DMS114 treated with DMSO at 0.1 percent for 48 hours (cell line): ENCODE measurements around the gene COL5A2.

Experiments
- DNase-seq: peaks from one replicate; lab custom pipeline; 2025; ENCODE audit not compliant: unreplicated experiment; lab: John Stamatoyannopoulos, UW

COL5A2 gene

DNA sequence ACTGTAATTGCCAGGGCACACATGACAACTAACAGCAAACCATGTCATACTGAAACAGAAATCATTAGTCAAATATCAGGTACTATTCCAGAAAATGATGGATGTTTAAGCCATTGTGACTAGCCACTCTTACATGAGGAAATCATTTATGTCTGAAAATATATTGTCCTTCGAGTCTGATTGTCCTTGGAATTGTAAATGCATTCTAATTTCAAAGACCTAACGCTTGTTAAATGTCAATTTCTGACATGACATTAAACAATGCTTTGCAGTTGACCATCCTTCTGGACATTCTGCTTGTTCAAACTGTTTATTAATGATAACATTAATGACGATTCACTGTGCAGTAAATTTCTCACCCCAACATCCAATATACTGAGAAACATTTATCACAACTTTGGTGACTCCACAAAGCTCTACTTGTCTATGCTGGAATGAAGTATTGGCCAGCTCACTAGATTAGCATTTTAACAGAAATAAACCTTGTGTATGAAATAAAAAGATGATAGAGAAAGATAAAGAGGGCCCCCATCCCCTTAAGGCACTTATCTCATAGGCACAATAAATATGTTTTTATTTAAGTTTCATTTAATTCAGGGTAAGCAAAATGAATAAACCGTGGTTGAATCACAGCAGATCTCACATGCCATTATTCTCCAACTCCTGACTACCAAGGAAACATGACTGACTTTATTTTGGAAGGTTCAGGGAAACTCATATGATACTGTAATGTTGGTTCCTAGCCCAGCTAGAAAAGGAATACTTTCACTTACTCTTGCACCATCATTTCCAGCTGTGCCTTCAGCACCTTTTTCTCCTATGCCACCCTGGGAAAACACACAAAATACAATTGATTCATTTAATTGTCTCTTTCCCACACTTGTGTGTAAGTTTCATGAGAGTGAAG lies 123.1 kb downstream of the COL5A2 start:
- DNase-seq, result no peak

DNA sequence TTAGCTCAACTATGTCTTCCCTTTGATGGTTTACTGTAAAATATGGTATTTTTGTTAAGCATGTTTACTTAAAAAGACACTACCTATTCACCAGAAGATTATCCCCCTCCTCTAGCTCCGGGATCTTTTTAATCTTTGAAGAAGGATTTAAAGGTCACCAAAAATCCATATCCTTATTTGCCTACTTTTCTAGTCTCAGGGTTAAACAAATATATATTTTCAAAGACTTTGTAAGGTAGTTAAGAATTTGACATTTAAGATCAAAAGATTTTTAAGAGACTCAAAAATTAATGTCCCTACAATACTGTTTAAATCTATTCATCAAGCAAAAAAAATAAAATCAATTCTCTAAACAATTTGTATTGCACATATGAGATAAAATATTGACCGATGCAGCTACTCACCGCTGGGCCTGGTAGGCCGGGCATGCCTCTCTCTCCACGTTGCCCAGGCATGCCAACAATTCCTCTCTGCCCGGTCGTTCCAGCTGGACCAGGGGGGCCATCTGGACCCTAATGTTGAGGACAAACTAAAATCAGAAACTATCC lies 129.3 kb downstream of the COL5A2 start:
- no peak for DNase-seq

DNA sequence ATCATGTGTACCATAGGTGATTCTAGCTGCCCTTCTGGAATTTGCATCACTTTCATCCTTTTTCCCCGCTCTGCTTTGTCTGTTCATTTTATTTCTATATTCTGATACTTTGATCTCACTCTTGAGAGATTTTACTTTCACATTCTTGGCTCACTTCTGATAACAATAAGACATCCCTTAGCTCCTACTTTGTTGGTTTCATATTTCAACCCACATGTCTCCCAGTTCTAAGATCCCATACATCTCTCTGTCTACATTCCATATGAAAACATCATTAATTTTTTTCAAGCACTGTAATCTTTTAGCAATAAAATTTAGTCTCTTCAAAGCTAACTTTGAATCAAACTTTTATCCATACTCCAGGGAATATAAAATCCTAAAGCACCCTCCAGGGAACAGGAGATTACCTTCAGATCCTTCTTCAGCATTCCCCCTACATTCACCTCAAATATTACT lies 129.8 kb downstream of the COL5A2 start:
- DNase-seq, result no peak

DNA sequence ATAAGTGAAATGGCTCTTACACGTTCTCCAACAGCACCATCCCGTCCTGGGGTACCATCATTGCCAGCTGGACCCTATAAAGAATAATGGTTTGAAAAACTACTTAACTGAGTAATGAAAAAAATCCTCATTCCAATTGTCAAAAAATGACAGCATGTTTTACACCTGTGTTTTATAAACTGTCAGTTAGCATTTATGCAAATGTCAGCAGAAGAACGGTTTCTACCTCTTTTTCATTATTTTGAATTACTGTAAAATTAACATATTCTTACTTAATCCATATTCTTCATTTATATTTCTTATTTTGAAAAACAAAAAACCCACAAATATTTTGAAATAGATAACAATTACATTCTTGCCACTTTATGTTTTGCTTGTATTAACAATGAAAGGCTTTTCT lies 131.4 kb downstream of the COL5A2 start:
- DNase-seq, result no peak

DNA sequence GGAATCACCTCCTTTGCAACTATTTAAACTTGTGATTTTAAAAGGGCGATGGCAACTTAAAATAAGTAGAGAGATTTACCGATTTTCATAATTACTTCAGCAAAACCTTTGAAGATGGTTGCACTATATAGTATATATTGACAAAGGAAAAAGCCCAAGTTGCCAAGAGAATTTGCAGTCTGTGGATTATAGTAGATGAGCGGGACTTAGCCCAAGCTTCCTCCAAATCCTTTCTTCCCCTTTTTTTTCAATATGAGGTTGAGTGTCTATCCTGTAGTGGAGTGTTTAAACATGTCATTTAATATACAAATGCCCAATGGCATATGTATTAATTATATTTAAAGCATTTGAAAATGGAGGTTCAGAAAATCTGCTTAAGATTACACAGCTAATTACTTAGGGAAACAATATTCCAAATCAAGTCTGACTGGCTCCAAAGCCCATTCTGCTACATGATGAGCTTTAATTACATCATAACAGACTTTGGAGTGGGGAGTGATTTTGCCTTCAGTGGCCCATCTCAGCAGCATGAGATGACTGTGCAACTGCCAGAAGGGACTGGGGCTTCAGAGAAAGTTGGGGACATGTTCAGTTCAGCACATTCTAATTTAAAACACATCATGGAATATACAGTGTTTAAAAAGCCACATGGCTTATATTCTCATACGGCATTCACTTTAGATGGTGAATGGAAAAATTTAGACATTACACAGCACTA lies 132.2 kb downstream of the COL5A2 start:
- no peak for DNase-seq

DNA sequence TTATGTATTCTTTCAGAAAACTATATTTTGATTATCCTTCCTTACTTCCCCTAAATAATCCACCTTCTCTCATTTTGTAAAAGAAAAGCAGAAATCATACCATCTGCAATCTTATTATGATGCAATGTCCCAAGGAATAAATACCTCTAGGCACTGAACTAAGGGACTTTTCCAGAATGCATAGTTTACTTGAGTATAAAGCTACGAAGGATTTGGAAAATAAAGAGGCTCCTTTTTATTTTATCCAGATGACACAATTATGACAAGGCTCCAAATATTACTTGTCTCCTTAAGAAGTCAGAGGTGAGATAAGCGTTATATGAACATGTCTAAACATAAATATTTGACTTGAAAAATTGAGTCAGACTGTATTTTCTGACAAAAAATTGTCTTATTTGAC lies 133.2 kb downstream of the COL5A2 start:
- no peak for DNase-seq

DNA sequence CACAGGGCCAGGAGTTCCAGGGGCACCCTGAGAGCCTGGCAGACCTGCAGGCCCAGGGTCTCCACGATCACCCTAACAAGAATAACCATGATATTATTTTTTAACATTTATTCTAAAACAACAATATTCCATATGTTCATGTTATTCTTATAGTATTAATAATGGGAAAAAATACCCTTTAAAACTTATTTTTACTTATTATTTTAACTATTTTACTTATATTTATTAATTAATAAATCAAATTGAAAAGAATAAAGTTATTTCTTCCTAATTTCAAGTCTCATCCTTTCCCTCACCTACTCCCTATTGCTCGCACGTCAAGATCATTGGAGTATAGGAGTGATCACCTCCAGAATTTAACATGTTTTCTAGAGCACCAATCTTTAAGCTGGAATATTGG lies 133.7 kb downstream of the COL5A2 start:
- no peak for DNase-seq

DNA sequence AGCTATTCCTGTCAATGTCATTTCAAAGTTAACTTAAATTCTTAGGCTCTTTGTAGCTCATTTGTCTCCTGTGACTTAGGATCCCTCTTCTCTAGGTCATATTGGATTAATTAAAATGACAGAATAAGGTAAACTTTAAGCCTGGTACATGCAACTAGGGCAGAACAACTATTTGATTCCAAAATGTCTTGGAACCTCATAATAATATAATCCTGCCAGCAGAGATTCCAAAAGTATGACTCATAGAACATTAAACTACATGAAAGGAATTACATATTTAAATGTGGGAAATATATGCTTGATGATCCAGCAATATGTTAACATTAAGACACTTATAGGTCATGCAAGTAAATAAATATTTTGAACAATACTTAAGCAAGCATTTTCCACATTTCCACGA lies 142.0 kb downstream of the COL5A2 start:
- no peak for DNase-seq

DNA sequence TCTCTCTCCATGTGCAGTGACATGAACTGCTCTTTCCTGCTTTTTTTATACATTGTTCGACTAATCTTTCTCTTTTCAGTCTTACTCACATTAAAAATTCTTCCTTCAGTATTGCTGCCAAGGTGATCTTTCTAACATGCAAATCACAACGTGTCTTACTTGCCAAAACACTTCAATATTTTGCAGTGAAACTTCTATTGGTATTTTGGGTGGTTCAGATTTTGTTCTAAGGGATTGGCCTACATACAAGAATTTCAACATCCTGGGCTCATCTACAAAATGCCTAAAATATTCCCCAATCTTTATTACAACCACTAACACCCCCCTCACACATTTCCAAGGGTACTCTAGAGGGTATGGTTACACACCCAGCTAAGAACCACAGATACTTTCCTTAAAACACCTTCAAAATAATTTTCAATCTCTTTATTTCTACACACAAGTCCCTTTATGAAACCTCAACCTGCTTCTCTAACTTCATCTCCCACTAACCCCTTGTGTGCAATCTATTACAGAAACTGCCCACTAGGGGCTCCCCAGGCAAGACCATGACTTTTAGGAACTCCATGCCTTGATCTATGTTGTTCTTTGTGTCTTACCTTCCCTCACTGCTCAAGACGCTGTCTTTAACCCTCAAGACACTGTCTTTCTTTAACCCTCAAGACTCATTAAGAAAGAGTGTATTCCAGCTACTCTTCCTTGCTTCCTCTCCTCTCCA lies 154.5 kb downstream of the COL5A2 start:
- no peak for DNase-seq

DNA sequence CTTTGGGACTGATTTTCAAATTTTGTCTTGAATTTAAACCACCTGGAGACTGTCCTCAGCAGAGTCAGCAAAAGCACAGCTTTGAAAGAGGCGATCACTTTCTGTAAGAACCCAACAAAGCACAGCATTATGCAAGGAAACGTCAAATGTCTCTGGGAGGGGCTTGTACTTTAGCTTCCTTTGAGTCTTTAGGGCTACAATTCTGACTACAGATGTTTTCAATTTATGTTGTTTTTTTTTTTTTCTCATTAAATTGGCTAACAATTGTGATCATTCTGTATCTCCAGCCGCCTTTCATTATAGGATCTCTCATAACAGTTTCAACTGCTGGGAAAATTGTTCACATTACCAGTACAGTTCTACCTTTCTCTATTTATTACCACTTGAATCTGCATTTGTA lies 157.1 kb downstream of the COL5A2 start:
- no peak for DNase-seq

DNA sequence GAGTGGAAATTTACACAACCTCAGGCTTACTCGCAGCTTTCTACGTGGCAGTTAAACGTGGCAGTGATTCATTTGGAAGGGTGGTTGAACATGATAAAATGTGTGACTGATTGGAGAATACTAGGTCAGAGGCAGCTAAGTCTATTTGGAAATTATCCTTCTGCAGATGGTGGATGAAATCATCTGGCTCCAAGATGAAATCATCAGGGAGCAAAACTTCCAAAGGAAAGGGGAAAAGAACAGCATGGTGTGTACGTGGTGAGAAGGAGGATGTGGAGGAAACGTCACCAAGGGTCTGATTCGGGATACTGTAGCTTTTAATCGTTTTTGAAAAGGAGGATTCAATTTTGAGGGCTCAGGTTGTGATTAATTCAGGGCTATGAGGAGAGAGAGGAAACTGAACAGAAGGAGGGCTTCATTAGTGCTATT lies 157.5 kb downstream of the COL5A2 start:
- no peak for DNase-seq

DNA sequence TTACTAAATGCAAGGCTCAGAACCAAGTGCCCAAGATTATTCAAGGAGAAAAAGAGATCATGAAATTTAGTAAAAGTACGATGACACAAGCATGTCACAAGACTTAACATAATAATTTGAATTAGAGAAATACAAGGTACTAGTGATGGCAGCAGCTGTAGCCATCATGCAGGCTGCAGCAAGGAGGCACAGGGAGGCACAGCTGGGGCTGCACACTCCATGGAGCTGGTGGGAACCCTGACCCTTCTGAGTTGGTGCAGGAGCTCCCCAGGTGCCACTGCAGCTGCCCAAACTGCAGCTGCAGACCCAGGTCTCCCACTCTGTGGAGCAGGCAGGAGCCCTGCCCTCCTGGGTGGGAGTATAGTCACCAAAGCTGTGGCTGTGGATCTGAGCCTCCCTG lies 159.4 kb downstream of the COL5A2 start:
- DNase-seq, result no peak

DNA sequence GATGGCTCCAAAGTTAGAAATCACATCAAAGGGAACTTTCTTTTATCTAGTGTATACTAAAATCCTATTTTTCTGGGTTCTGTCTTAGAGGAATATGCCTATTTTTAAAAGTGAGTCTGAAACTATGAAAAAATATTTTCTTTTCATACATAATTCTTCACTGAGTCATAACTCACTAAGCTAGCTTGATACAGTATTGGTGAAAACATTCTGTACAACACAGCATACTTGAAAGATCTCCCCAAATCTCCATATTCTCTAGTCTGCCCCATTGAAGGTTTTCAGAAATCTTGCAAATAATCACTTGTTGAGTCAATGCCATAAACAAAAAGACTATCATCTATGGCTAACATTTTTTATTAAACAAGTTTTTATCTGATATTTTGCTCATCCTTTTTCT lies 160.9 kb downstream of the COL5A2 start:
- DNase-seq, result no peak

DNA sequence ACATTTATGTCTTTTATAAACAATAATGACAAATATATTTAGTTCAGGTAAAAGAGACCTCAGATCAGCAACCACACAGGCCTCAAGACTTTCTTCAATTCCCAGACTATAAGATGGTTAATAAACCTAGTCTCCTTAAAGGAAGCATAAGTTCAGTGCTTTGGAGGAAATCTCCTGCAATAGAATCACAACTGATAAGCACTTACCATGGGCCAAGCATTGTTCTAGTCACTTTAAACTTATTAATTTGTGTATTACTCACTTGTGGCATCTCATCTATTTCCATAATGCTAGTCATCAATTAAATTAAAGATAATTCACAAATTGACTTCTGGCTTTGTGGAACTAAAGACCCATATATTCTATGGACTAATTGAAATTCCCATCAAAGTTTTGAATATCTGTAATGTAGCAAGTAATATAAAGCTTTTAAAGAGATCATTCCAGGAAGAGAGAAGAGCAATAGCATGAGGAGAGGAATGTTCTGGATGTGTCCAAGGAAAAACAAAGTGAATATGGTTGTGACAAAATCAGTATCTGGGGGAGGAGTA lies 163.2 kb downstream of the COL5A2 start:
- DNase-seq, result no peak

DNA sequence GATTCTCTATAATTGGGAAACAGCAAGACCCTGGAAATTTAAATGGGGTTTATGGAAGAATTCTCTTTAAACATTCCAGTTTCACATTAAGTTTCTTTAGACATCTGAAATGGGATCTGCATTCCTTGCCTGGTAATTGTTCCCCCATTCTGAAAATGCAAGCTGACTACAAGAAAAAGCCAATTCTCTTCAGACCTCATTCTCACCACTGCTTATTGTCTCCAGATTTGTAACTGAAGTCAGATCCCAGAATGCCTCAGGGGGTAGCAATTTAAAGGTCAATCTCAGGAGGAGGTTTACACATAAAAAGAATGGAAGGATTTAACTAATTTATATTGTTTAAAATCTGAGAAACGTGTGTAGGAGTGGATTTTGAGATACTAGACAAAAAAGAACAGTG lies 164.2 kb downstream of the COL5A2 start:
- DNase-seq, result no peak

DNA sequence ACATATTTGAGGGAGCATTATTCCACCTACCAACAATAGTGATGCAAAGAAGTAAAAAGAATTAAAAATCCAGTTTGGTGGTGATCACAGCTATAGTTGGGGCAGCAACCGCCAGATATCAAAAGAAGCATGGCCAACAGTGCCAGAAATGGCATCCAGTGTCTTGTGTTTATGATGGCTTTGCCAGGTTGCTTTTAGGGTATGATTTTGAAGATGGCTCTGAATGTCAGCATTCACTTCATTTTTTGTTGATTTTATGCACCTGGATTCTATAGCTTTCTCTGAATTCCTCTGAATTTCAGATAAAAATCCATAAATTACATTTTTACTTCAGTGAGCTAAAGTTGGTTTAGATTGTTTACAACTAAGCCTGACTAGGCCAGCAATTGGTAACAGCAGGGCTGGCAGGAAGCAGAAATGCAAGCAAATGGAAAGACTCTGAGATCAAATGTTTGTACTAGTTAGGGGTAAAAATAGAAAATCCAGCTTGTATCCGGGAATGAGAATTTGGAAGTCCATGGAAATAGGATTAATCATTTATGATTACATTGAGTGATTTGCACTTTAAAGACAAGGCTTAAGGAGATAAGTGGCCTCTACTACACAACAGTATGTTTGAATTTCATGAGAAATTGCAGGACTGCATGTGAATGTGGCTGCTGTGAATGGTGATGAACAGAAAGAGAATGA lies 165.0 kb downstream of the COL5A2 start:
- no peak for DNase-seq

DNA sequence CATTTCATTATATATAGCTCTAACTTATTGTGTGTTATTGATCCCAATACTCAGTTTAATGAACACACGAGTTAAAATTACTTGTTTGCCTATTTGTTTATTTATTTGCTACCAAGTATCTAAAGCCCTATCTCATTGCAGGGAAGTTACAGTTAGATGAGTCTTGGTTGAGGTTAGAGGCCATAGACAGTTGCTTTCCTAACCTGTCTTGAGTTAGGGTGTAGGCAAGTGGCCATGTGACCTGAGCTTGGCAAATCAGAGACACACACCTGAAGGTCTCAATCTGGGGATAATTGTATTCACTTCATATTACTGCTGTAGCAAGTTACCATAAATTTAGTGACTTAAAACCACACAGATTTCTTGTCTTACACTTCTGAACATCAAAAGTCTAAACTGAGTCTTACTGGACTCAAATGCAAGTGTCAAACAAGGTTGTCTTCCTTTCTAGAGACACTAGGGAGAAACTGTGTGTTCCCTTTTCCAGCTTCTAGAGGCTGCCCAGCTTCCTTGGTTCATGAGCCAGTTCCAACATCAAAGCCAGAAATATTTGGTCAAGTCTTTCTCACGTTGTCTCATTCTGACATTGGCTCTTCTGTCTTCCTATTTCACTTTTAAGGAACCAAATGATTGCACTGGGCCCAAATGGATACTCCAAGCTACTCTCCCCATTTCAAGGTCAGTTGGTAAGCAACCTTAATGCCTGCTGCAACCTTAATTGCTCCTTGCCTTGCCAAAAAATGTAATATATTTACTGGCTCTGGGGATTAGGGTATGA lies 165.7 kb downstream of the COL5A2 start:
- no peak for DNase-seq

DNA sequence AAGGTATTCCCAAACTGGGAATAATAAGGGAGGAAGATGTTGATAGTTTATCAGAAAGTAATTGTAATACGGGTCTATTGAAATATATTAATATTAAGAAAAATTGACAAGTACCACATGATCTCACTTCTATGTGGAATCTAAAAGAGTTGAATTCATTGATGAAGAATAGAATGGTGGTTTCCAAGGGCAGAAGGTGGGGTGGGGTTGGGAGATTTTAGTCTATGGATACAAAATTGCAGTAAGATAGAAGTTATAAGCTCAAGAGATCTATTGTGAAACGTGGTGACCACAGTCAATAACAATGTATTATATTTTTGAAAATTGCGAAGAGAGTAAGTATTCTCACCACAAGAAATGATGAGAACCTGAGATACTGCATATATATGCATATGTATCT lies 166.5 kb downstream of the COL5A2 start:
- no peak for DNase-seq

DNA sequence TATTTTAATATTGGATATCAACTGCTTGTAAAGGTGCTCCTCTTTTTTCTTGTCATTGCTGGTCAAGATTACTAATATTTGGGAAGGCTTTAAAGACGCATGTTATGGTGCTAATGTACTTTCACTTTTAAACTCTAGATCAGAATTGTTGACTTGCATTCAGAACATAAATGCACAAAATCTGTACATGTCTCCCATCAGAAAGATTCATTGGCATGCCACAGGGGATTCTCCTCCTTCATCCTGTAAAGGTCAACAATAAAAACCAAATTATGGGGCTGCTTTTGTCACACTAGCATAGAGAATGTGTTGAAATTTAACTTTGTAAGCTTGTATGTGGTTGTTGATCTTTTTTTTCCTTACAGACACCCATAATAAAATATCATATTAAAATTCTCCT lies 167.2 kb downstream of the COL5A2 start:
- no peak for DNase-seq

DNA sequence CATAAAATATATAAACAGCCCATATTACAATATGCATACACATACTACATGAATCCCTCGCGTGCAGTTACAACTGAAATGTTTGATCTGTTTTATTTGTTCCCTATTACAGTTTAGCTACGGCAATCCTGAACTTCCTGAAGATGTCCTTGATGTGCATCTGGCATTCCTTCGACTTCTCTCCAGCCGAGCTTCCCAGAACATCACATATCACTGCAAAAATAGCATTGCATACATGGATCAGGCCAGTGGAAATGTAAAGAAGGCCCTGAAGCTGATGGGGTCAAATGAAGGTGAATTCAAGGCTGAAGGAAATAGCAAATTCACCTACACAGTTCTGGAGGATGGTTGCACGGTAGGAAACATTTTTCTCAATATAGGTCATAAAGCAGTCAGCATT lies 169.0 kb downstream of the COL5A2 start:
- DNase-seq, result no peak
